GM23338 (cell line): Measurements from ENCODE around the gene BAZ1B. TPM values are rescaled to one million over a fixed set of nuclear protein-coding genes. Genes with fewer than 3 reads are reported as not detected.

Source experiments
- ATAC-seq: fragments of 200-7000 bp; cut with Tn5 transposase; 3 replicates; pipeline ENCODE4 v1.9.1; 2020
- DNase-seq: peaks from one replicate; pipeline ENCODE4 v3.0.0-alpha.2; 2015; ENCODE audit warnings: low spot score
- H2AFZ ChIP-seq: fragments of 200-600 bp; sonication (generic); 2 replicates; pipeline ENCODE4 v1.8.0; 2016; ENCODE audit warnings: antibody characterized with exemption, mild to moderate bottlenecking, moderate library complexity
- H3F3A ChIP-seq: fragments of 200-600 bp; sonication (generic); replicated peaks from 2 replicates; pipeline ENCODE4 v1.8.0; 2017; ENCODE audit warnings: antibody characterized with exemption, mixed run types, low read depth
- H3K27ac ChIP-seq: fragments of 200-600 bp; sonication (generic); 2 replicates; pipeline ENCODE4 v1.6.1; 2016; ENCODE audit warnings: low read depth
- H3K27me3 ChIP-seq: fragments of 200-600 bp; sonication (generic); 2 replicates; pipeline ENCODE4 v1.8.0; 2016; ENCODE audit warnings: mild to moderate bottlenecking, mixed run types, moderate library complexity; ENCODE audit not compliant: insufficient read depth
- H3K36me3 ChIP-seq: fragments of 200-600 bp; sonication (generic); 2 replicates; pipeline ENCODE4 v1.8.0; 2016; ENCODE audit warnings: mild to moderate bottlenecking; ENCODE audit not compliant: insufficient read depth
- H3K4me1 ChIP-seq: fragments of 200-600 bp; sonication (generic); 2 replicates; pipeline ENCODE4 v1.8.0; 2016; ENCODE audit warnings: mild to moderate bottlenecking, moderate library complexity; ENCODE audit not compliant: insufficient read depth
- H3K4me2 ChIP-seq: fragments of 200-600 bp; sonication (generic); 2 replicates; pipeline ENCODE4 v1.7.1; 2017; ENCODE audit warnings: mixed run types
- H3K4me3 ChIP-seq: fragments of 200-600 bp; sonication (generic); 2 replicates; pipeline ENCODE4 v1.6.1; 2016; ENCODE audit warnings: mixed run types
- H3K79me2 ChIP-seq: fragments of 200-600 bp; sonication (generic); replicated peaks from 2 replicates; pipeline ENCODE4 v1.8.0; 2017; ENCODE audit warnings: mild to moderate bottlenecking; ENCODE audit not compliant: insufficient read depth
- H3K9me2 ChIP-seq: fragments of 200-600 bp; sonication (generic); 2 replicates; pipeline ENCODE4 v1.8.0; 2017; ENCODE audit not compliant: insufficient read depth
- H4K20me1 ChIP-seq: fragments of 200-600 bp; sonication (generic); replicated peaks from 2 replicates; pipeline ENCODE4 v1.8.0; 2017; ENCODE audit warnings: mild to moderate bottlenecking; ENCODE audit not compliant: insufficient read depth
- H3K27ac Mint-ChIP-seq: 2 replicates; pipeline ENCODE4 v1.8.0; 2020; ENCODE audit warnings: inconsistent platforms, mild to moderate bottlenecking, moderate library complexity, mixed read lengths
- H3K27me3 Mint-ChIP-seq: 3 replicates; pipeline ENCODE4 v1.8.0; 2022; ENCODE audit warnings: low read depth, mild to moderate bottlenecking, moderate library complexity, mixed read lengths, inconsistent platforms; ENCODE audit not compliant: insufficient read depth, poor library complexity
- H3K36me3 Mint-ChIP-seq: 3 replicates; pipeline ENCODE4 v1.8.0; 2021; ENCODE audit warnings: low read depth, mild to moderate bottlenecking, inconsistent platforms, moderate library complexity, mixed read lengths
- H3K4me1 Mint-ChIP-seq: 3 replicates; pipeline ENCODE4 v1.8.0; 2020; ENCODE audit warnings: mild to moderate bottlenecking, inconsistent platforms, mixed read lengths
- H3K4me3 Mint-ChIP-seq: 3 replicates; pipeline ENCODE4 v1.8.0; 2021; ENCODE audit warnings: moderate library complexity, mild to moderate bottlenecking, inconsistent platforms, mixed read lengths
- H3K9me3 Mint-ChIP-seq: 3 replicates; pipeline ENCODE4 v1.8.0; 2020; ENCODE audit warnings: moderate library complexity, mild to moderate bottlenecking, inconsistent platforms, mixed read lengths
- EZH2 ChIP-seq: fragments of 200-600 bp; sonication (generic); IDR thresholded peaks from one replicate; pipeline ENCODE4 v1.8.0; 2017; ENCODE audit warnings: antibody characterized with exemption, mild to moderate bottlenecking, low read depth; ENCODE audit not compliant: unreplicated experiment
- EZH2phosphoT487 ChIP-seq: fragments of 200-600 bp; sonication (generic); IDR thresholded peaks from one replicate; pipeline ENCODE4 v1.8.1; 2018; ENCODE audit warnings: antibody characterized with exemption; ENCODE audit not compliant: unreplicated experiment
- JUNB ChIP-seq: IDR thresholded peaks from one replicate; pipeline ENCODE4 v1.6.1; 2016; ENCODE audit warnings: antibody characterized with exemption; ENCODE audit not compliant: unreplicated experiment
- POLR2AphosphoS5 ChIP-seq: IDR thresholded peaks from 2 replicates; pipeline ENCODE4 v1.6.1; 2016; ENCODE audit warnings: antibody characterized with exemption, low read depth
- STAT1 ChIP-seq: IDR thresholded peaks from one replicate; pipeline ENCODE4 v1.6.1; 2016; ENCODE audit warnings: antibody characterized with exemption; ENCODE audit not compliant: unreplicated experiment
- polyA plus RNA-seq: library from polyadenylated mRNA; unstranded; fragments of >200 nt; fragmentation: Nextera tagmentation; extraction: Ambion mirVana; gene quantifications from 2 replicates; pipeline ENCODE4 v1.2.1, GENCODE V29; 2016
- total RNA-seq: library from RNA; depleted of rRNA; stranded (reverse); fragments of >200 nt; shearing (Covaris generic); gene quantifications from 2 replicates; pipeline ENCODE4 v1.2.3, GENCODE V29; 2014
- TF ChIP-seq, protein P1 (sequence below): IDR thresholded peaks from one replicate; pipeline ENCODE4 v1.6.1; 2018; ENCODE audit warnings: antibody characterized with exemption; ENCODE audit not compliant: unreplicated experiment
- TF ChIP-seq, protein P2 (sequence below): IDR thresholded peaks from 2 replicates; pipeline ENCODE4 v1.6.1; 2016; ENCODE audit warnings: antibody characterized with exemption

The BAZ1B gene
- total and polyA plus RNA-seq, 2 experiments from 2014 or later = 40.4 to 70.7 TPM

DNA sequence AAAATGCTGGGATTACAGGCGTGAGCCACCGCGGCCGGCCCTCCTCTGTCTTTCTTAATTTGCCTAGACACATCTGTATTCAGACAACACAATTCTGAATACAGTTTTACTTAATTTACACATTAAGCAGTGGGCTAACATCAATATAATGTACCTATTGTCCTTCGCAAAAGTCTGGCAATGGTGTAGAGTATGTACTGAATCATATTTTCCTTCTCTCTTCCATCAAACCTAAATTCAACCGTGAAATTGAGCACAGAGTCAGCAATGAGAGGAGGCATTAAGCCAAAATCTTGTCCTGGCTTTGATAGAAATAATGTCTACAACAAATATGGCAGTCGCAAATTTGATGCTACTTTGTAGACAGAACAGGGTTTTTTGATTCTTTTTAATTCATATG, 58.1 kb downstream of the BAZ1B start:
- H3K4me3 Mint-ChIP-seq = no peak overlapping the region
- no peaks in the 10 kb centered on the region for H3K9me3 Mint-ChIP-seq
- no peak overlapping the region for H3K27ac ChIP-seq
- no peaks in the 10 kb centered on the region for H3K4me1 ChIP-seq
- H2AFZ ChIP-seq = no peak overlapping the region
- H3K4me3 ChIP-seq = no peak overlapping the region
- H3K79me2 ChIP-seq = peaks cover 13% of the 10 kb centered on the region; the same call in 1 of the 2 replicates
- ATAC-seq (no peak), DNase-seq (no peak)
- H3K27ac Mint-ChIP-seq = no peak overlapping the region
- H3K36me3 ChIP-seq = peaks cover 93% of the 10 kb centered on the region
- peaks cover 97% of the 10 kb centered on the region for H3K36me3 Mint-ChIP-seq
- TF ChIP-seq EZH2 (no peak), STAT1 (no peak), JUNB (no peak), POLR2AphosphoS5 (no peak), EZH2phosphoT487 (no peak)
- TF ChIP-seq, protein P1, sequence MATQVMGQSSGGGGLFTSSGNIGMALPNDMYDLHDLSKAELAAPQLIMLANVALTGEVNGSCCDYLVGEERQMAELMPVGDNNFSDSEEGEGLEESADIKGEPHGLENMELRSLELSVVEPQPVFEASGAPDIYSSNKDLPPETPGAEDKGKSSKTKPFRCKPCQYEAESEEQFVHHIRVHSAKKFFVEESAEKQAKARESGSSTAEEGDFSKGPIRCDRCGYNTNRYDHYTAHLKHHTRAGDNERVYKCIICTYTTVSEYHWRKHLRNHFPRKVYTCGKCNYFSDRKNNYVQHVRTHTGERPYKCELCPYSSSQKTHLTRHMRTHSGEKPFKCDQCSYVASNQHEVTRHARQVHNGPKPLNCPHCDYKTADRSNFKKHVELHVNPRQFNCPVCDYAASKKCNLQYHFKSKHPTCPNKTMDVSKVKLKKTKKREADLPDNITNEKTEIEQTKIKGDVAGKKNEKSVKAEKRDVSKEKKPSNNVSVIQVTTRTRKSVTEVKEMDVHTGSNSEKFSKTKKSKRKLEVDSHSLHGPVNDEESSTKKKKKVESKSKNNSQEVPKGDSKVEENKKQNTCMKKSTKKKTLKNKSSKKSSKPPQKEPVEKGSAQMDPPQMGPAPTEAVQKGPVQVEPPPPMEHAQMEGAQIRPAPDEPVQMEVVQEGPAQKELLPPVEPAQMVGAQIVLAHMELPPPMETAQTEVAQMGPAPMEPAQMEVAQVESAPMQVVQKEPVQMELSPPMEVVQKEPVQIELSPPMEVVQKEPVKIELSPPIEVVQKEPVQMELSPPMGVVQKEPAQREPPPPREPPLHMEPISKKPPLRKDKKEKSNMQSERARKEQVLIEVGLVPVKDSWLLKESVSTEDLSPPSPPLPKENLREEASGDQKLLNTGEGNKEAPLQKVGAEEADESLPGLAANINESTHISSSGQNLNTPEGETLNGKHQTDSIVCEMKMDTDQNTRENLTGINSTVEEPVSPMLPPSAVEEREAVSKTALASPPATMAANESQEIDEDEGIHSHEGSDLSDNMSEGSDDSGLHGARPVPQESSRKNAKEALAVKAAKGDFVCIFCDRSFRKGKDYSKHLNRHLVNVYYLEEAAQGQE = no peak
- no peaks in the 10 kb centered on the region for H3K9me2 ChIP-seq
- H3K4me2 ChIP-seq = no peak overlapping the region
- no peaks in the 10 kb centered on the region for H3K4me1 Mint-ChIP-seq
- H3K27me3 Mint-ChIP-seq = peaks cover 3% of the 10 kb centered on the region
- H3F3A ChIP-seq = peaks cover 13% of the 10 kb centered on the region; the same call in 1 of the 2 replicates
- no peaks in the 10 kb centered on the region for H3K27me3 ChIP-seq
- peaks cover 40% of the 10 kb centered on the region; the same call in 1 of the 2 replicates for H4K20me1 ChIP-seq

DNA sequence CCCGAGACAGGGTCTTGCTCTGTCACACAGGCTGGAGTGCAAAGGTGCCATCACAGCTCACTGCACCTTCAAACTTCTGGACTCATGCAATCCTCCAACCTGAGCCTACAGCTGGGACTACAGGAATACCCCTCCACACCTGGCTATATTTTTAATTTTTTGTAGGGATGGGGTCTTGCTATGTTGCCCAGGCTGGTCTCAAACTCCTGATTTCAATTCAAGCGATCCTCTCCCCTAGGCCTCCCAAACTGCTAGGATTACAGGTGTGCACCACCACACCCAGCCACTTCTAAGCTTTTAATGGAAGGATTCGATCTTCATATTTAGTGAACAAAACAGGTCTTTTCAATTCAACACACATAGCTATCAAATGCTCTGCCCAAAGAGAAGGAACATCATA, 58.8 kb downstream of the BAZ1B start:
- Mint-ChIP-seq H3K9me3 (no peaks in the 10 kb centered on the region), H3K4me1 (no peaks in the 10 kb centered on the region), H3K27me3 (peaks cover 3% of the 10 kb centered on the region), H3K27ac (no peak overlapping the region), H3K36me3 (peaks cover 97% of the 10 kb centered on the region), H3K4me3 (no peak overlapping the region)
- H3K4me3 ChIP-seq = no peak overlapping the region
- DNase-seq = no peak
- peaks cover 14% of the 10 kb centered on the region for H3K79me2 ChIP-seq
- H3F3A ChIP-seq = peaks cover 16% of the 10 kb centered on the region; the same call in 1 of the 2 replicates
- peaks cover 38% of the 10 kb centered on the region for H4K20me1 ChIP-seq
- H3K27me3 ChIP-seq = no peaks in the 10 kb centered on the region
- H2AFZ ChIP-seq = no peak overlapping the region
- no peak overlapping the region for H3K4me2 ChIP-seq
- no peaks in the 10 kb centered on the region for H3K4me1 ChIP-seq
- H3K36me3 ChIP-seq = peaks cover 91% of the 10 kb centered on the region
- no peaks in the 10 kb centered on the region for H3K9me2 ChIP-seq
- ATAC-seq = no peak
- H3K27ac ChIP-seq = no peak overlapping the region
- TF ChIP-seq STAT1 (no peak), EZH2phosphoT487 (no peak), EZH2 (no peak), POLR2AphosphoS5 (no peak)
- TF ChIP-seq, protein P2, sequence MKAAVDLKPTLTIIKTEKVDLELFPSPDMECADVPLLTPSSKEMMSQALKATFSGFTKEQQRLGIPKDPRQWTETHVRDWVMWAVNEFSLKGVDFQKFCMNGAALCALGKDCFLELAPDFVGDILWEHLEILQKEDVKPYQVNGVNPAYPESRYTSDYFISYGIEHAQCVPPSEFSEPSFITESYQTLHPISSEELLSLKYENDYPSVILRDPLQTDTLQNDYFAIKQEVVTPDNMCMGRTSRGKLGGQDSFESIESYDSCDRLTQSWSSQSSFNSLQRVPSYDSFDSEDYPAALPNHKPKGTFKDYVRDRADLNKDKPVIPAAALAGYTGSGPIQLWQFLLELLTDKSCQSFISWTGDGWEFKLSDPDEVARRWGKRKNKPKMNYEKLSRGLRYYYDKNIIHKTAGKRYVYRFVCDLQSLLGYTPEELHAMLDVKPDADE = no peak
- TF ChIP-seq, protein P1 = no peak
